ENCODE measurements around the gene NAT14.
"Not testable (repeated sequence)": the region's sequence is repeated elsewhere in the genome, so short reads cannot be mapped to it uniquely, and the experiment has no call there.

NAT14 gene, protein sequence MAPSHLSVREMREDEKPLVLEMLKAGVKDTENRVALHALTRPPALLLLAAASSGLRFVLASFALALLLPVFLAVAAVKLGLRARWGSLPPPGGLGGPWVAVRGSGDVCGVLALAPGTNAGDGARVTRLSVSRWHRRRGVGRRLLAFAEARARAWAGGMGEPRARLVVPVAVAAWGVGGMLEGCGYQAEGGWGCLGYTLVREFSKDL

GRCh38 chr19:55484593-55485438 is at the start of gene NAT14:
NAT14 (plus strand) TSS chr19:55485188; CDS start chr19:55485709, 521 bp downstream.
- DNase-seq (ENCODE audit: low spot score) = peak; percentile 16
- FAIRE-seq = no peak

DNA sequence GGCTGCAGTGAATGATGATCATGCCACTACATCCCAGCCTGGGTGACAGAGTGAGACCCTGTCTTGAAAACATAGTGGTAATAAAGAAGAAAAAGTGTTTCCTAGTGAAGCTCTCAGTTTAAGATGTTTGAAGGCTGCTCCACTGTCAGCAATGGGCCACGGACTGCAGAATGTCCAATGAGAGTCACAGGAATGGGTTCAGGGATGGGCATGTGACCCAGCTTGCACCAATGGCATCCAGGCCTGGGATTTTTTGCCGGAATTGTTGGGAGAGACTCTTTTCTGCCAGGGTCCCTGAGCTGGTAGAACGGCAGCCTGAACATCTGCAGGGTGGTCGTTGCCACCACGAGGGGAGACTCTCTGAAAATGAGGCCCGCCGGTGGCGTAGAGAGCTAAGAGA is 48.1 kb upstream of the NAT14 start:
- FAIRE-seq = no peak
- DNase-seq (ENCODE audit: low spot score) = no peak

DNA sequence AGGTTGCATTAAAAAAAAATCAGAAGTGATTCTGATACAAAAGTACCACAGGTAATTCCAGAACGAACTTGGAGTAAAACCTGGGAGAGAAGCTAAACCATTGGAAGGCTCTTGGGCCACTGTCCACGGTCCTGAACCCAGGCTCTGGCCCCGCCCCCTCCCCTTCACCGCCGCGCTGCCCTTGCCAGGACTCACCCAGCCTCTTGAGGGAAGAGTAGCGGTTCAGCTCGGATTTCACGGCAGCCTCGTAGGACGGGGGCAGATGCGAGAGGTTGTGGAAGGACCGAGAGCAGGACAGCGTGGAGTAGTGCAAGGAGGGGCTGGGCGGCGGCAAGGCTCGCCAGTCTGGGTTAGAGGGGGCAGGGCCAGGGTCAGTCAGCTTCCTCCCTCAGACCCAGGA is 47.6 kb upstream of the NAT14 start:
- DNase-seq (ENCODE audit: low spot score) (peak; percentile 15), FAIRE-seq (no peak)

- DNase-seq (ENCODE audit: low spot score) (no peak), FAIRE-seq (no peak)
Measured at GRCh38 chr19:55439052-55439451, 45.9 kb upstream of the NAT14 start.

- DNase-seq (ENCODE audit: low spot score) (no peak), FAIRE-seq (no peak)
Measured at GRCh38 chr19:55440411-55441105, 44.4 kb upstream of the NAT14 start.

DNA sequence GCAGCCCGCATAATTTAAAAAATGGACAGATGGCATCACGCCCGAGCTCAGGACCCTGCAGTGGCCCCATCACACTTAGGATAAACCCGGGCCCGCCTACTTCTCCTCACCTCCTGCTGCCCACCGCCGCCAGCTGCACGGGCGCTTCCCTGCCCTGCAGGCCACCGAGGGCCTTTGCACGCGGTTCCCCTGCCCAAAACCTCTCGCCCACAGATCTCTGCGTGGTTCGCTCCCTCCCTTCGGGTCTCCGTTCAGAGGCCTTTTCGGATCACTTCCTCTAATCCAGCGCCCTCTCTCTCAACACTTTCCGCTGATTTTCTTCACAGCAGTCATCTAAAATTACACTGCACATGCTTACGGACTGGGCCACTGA is 43.7 kb upstream of the NAT14 start:
- no peak for FAIRE-seq
- no peak for DNase-seq (ENCODE audit: low spot score)

- DNase-seq (ENCODE audit: low spot score) = no peak
- FAIRE-seq = no peak
Measured at GRCh38 chr19:55441692-55442321, 43.2 kb upstream of the NAT14 start.

GRCh38 chr19:55442372-55442961 is 42.5 kb upstream of the NAT14 start:
- FAIRE-seq = no peak
- no peak for DNase-seq (ENCODE audit: low spot score)

- FAIRE-seq = no peak
- no peak for DNase-seq (ENCODE audit: low spot score)
Measured at GRCh38 chr19:55443045-55443823, 41.8 kb upstream of the NAT14 start, which contains the start of gene SHISA7. SHISA7 (minus strand) TSS chr19:55443300; CDS start chr19:55442863, 437 bp downstream.

- no peak for DNase-seq (ENCODE audit: low spot score)
- no peak for FAIRE-seq
Measured at GRCh38 chr19:55443824-55444480, 41.0 kb upstream of the NAT14 start.

- DNase-seq (ENCODE audit: low spot score) (no peak), FAIRE-seq (no peak)
Measured at GRCh38 chr19:55444646-55445045, 40.3 kb upstream of the NAT14 start.

- DNase-seq (ENCODE audit: low spot score) (no peak), FAIRE-seq (no peak)
Measured at GRCh38 chr19:55446060-55446459, 38.9 kb upstream of the NAT14 start.

DNA sequence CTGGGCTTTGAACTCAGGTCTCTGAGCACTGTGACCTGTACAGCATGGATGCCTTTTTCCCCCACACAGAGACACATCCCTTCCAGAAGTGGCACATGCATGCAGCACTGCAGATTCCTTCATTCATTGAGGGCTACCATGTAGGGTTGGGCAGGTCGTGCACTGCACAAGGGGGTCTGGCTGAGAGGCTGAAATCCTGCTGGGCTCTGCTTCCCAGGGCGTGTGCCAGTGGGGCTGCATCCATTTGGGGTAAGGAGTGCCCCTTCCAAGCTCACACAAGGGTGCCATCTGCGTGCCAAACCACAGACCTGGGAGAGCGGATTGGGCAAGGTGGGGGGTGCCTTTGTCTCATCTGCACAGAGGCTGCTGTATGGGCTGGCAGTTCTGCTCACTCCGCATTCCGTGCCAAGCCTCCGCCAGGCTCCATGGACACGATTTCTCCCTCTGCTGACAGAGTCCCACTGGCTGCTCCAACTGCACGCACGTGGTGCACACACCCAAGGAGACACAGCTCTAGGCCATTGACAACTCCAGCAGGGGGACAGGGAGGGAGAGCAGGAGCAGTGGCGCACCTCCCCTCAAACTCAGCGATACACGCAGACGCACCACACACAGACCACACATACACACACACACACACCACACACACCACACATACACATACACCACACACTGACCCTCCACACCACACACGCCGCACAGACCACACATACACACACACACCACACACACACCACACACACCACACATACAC is 37.4 kb upstream of the NAT14 start:
- DNase-seq (ENCODE audit: low spot score) (no peak), FAIRE-seq (no peak)

GRCh38 chr19:55448175-55448490 is 36.9 kb upstream of the NAT14 start:
- not testable (repeated sequence) for DNase-seq (ENCODE audit: low spot score); FAIRE-seq

DNA sequence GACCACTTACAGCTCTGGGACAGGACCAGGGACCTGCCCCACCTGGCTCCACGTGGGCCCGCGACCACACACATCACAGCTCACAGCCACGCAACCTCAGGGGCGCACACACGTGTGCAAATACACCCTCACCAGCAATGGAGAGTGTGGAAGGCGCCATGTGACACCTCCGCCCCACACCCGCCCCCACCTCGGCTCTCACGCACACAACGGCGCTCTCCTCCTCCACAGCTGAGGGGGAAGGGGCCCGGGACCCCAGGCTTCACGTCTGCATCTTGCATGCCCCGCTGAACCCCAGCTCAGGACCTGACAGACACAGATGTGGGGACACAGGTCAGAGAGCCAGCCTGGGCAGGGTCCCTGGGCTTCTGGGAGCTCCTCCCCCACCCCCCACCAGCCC is 35.5 kb upstream of the NAT14 start:
- DNase-seq (ENCODE audit: low spot score) (no peak), FAIRE-seq (no peak)

- DNase-seq (ENCODE audit: low spot score) (no peak), FAIRE-seq (no peak)
Measured at GRCh38 chr19:55451163-55451964, 33.6 kb upstream of the NAT14 start.

- no peak for DNase-seq (ENCODE audit: low spot score)
- no peak for FAIRE-seq
Measured at GRCh38 chr19:55451965-55452748, 32.8 kb upstream of the NAT14 start.

Measured in RCC 7860 (cell line).